Measurements from ENCODE around the gene TMEM123. TPM values are rescaled to one million over a fixed set of nuclear protein-coding genes. Genes with fewer than 3 reads are reported as not detected.

The TMEM123 gene
- total RNA-seq, 1 donor from 2014 or later: 75.9 TPM

GRCh38 chr11:102476069-102476468 lies 23.5 kb upstream of the TMEM123 start:
- intact Hi-C loops (cut with micrococcal nuclease): no loop called here
- ATAC-seq (no peak), DNase-seq (no peak)

GRCh38 chr11:102473543-102473942 lies 21.0 kb upstream of the TMEM123 start:
- intact Hi-C loops (cut with micrococcal nuclease): no loop called here
- DNase-seq (no peak), ATAC-seq (no peak)

GRCh38 chr11:102472127-102472526 lies 19.6 kb upstream of the TMEM123 start:
- ATAC-seq (no peak), DNase-seq (no peak)
- intact Hi-C loops (cut with micrococcal nuclease): no loop called here

- ATAC-seq: no peak
- DNase-seq: no peak
- intact Hi-C loops (cut with micrococcal nuclease): no loop called here
Measured at GRCh38 chr11:102471474-102471873, 18.9 kb upstream of the TMEM123 start.

- DNase-seq: no peak
- ATAC-seq: no peak
- intact Hi-C loops (cut with micrococcal nuclease): no loop called here
Measured at GRCh38 chr11:102470251-102470650, 17.7 kb upstream of the TMEM123 start.

GRCh38 chr11:102469196-102469821 lies 16.7 kb upstream of the TMEM123 start:
- intact Hi-C loops (cut with micrococcal nuclease): no loop called here
- no peak for ATAC-seq
- DNase-seq: no peak

GRCh38 chr11:102468616-102469195 lies 16.1 kb upstream of the TMEM123 start:
- DNase-seq (no peak), ATAC-seq (no peak)
- intact Hi-C loops (cut with micrococcal nuclease): no loop called here

GRCh38 chr11:102467853-102468580 lies 15.5 kb upstream of the TMEM123 start:
- ATAC-seq (no peak), DNase-seq (no peak)
- intact Hi-C loops (cut with micrococcal nuclease): no loop called here

GRCh38 chr11:102467080-102467708 lies 14.6 kb upstream of the TMEM123 start:
- DNase-seq (no peak), ATAC-seq (no peak)
- intact Hi-C loops (cut with micrococcal nuclease): no loop called here

GRCh38 chr11:102465696-102466095 lies 13.1 kb upstream of the TMEM123 start:
- DNase-seq (no peak), ATAC-seq (no peak)
- intact Hi-C loops (cut with micrococcal nuclease): no loop called here

GRCh38 chr11:102464859-102465500 lies 12.4 kb upstream of the TMEM123 start:
- intact Hi-C loops (cut with micrococcal nuclease): no loop called here
- no peak for ATAC-seq
- no peak for DNase-seq

GRCh38 chr11:102464037-102464436 lies 11.5 kb upstream of the TMEM123 start:
- no peak for DNase-seq
- no peak for ATAC-seq
- intact Hi-C loops (cut with micrococcal nuclease): no loop called here

- DNase-seq: no peak
- intact Hi-C loops (cut with micrococcal nuclease): no loop called here
- no peak for ATAC-seq
Measured at GRCh38 chr11:102462610-102463009, 10.0 kb upstream of the TMEM123 start.

- no peak for ATAC-seq
- intact Hi-C loops (cut with micrococcal nuclease): no loop called here
- DNase-seq: no peak
Measured at GRCh38 chr11:102459393-102459792, 6.8 kb upstream of the TMEM123 start.

- intact Hi-C loops (cut with micrococcal nuclease): no loop called here
- ATAC-seq: no peak
- no peak for DNase-seq
Measured at GRCh38 chr11:102458548-102458947, 6.0 kb upstream of the TMEM123 start.

- ATAC-seq: no peak
- intact Hi-C loops (cut with micrococcal nuclease): no loop called here
- no peak for DNase-seq
Measured at GRCh38 chr11:102457865-102458264, 5.3 kb upstream of the TMEM123 start.

GRCh38 chr11:102457056-102457677 lies 4.6 kb upstream of the TMEM123 start:
- intact Hi-C loops (cut with micrococcal nuclease): no loop called here
- no peak for DNase-seq
- no peak for ATAC-seq

- no peak for DNase-seq
- no peak for ATAC-seq
- intact Hi-C loops (cut with micrococcal nuclease): no loop called here
Measured at GRCh38 chr11:102456381-102456780, 3.8 kb upstream of the TMEM123 start.

- DNase-seq (no peak), ATAC-seq (no peak)
- intact Hi-C loops (cut with micrococcal nuclease): no loop called here
Measured at GRCh38 chr11:102453921-102454320, 1.4 kb upstream of the TMEM123 start.

Data from left ventricle myocardium superior (tissue), 1 donor.